GM23248 (cell line): ENCODE data around the gene IQCM. TPM values are rescaled to one million over a fixed set of nuclear protein-coding genes. Genes with fewer than 3 reads are reported as not detected.

Source experiments
- DNase-seq: peaks from one replicate; pipeline ENCODE4 v3.0.0-alpha.2; 2015
- H2AFZ ChIP-seq: fragments of 200-600 bp; sonication (generic); 2 replicates; pipeline ENCODE4 v1.6.1; 2016; ENCODE audit warnings: antibody characterized with exemption
- H3F3A ChIP-seq: fragments of 200-600 bp; sonication (generic); 2 replicates; pipeline ENCODE4 v1.6.1; 2016; ENCODE audit warnings: mild to moderate bottlenecking, antibody characterized with exemption, mixed run types; ENCODE audit not compliant: insufficient read depth
- H3K27ac ChIP-seq: fragments of 200-600 bp; sonication (generic); 2 replicates; pipeline ENCODE4 v1.5.1; 2016; ENCODE audit warnings: mild to moderate bottlenecking
- H3K27me3 ChIP-seq: fragments of 200-600 bp; sonication (generic); replicated peaks from 2 replicates; pipeline ENCODE4 v1.6.1; 2016; ENCODE audit warnings: mild to moderate bottlenecking; ENCODE audit not compliant: insufficient read depth
- H3K36me3 ChIP-seq: fragments of 200-600 bp; sonication (generic); 2 replicates; pipeline ENCODE4 v1.6.1; 2016; ENCODE audit warnings: low read depth, mild to moderate bottlenecking
- H3K4me1 ChIP-seq: fragments of 200-600 bp; sonication (generic); 2 replicates; pipeline ENCODE4 v1.6.1; 2016; ENCODE audit warnings: mild to moderate bottlenecking; ENCODE audit not compliant: insufficient read depth
- H3K4me2 ChIP-seq: fragments of 200-600 bp; sonication (generic); one replicate; pipeline ENCODE4 v1.6.1; 2016; ENCODE audit warnings: mild to moderate bottlenecking; ENCODE audit not compliant: unreplicated experiment
- H3K4me3 ChIP-seq: fragments of 200-600 bp; sonication (generic); 2 replicates; pipeline ENCODE4 v1.5.1; 2016; ENCODE audit warnings: mild to moderate bottlenecking
- H3K79me2 ChIP-seq: fragments of 200-600 bp; sonication (generic); 2 replicates; pipeline ENCODE4 v1.6.1; 2016; ENCODE audit warnings: mild to moderate bottlenecking; ENCODE audit not compliant: insufficient read depth
- H3K9ac ChIP-seq: fragments of 200-600 bp; sonication (generic); 2 replicates; pipeline ENCODE4 v1.6.1; 2016; ENCODE audit warnings: mild to moderate bottlenecking
- H3K9me2 ChIP-seq: fragments of 200-600 bp; sonication (generic); 2 replicates; pipeline ENCODE4 v1.6.1; 2016; ENCODE audit warnings: mixed run types, mild to moderate bottlenecking, moderate library complexity; ENCODE audit not compliant: insufficient read depth
- H3K9me3 ChIP-seq: fragments of 200-600 bp; sonication (generic); one replicate; pipeline ENCODE4 v1.6.1; 2017; ENCODE audit warnings: low read depth
- H4K20me1 ChIP-seq: fragments of 200-600 bp; sonication (generic); 2 replicates; pipeline ENCODE4 v1.6.0; 2016; ENCODE audit not compliant: insufficient read depth
- EZH2 ChIP-seq: fragments of 200-600 bp; sonication (generic); IDR thresholded peaks from 2 replicates; pipeline ENCODE4 v1.6.1; 2018; ENCODE audit warnings: antibody characterized with exemption, mild to moderate bottlenecking; ENCODE audit not compliant: insufficient read depth, poor library complexity, severe bottlenecking
- EZH2phosphoT487 ChIP-seq: fragments of 200-600 bp; sonication (generic); IDR thresholded peaks from 2 replicates; pipeline ENCODE4 v1.6.1; 2018; ENCODE audit warnings: antibody characterized with exemption, moderate library complexity, mild to moderate bottlenecking, low read depth; ENCODE audit not compliant: insufficient read depth
- WGBS, 2 experiments: methylation state at CpG; one replicate each; pipeline ENCODE4 v1.1.6; 2015 to 2017; ENCODE audit warnings: low lambda C conversion rate in 2 of 2, low coverage in 1 of 2; ENCODE audit errors: missing lambda C conversion rate in 2 of 2; 5-methylcytosine and 5-hydroxymethylcytosine counted together
- in situ Hi-C: fragments of 300-500 bp; cut with MboI; formaldehyde crosslinking; loops from 2 replicates; pipeline ENCODE4 v1.15.0; 2020
- polyA plus RNA-seq: library from polyadenylated mRNA; unstranded; fragments of >200 nt; fragmentation: Nextera tagmentation; extraction: Ambion mirVana; gene quantifications from 2 replicates; pipeline ENCODE4 v1.2.1, GENCODE V29; 2016
- total RNA-seq: library from RNA; depleted of rRNA; stranded (reverse); fragments of >200 nt; shearing (Covaris generic); gene quantifications from 2 replicates; pipeline ENCODE4 v1.2.3, GENCODE V29; 2014

The IQCM gene
- total and polyA plus RNA-seq, 2 experiments from 2014 or later = 0.11 TPM; not detected in 1

DNA sequence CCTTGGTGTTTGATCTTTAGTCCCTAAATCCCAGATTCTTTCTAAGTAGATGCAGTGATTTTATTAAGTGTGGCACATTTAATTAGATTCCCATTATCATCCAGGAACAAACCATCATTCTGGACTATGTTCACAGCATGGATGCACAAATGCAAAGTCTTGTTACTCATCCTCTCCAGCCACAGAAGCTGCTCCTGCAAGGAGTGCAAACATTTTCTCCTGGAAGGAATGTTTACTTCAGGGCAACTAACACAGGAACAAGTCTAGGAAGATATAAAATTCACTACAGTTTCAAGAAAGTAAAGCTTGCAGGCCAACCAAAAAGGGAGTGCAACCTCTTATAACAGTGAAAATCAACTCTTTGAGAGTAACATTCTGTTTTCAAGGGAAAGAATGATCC is 106.0 kb downstream of the IQCM start:
- H3K4me3 ChIP-seq = no peak overlapping the region
- H3K36me3 ChIP-seq = no peaks in the 10 kb centered on the region
- no peaks in the 10 kb centered on the region for H3K79me2 ChIP-seq
- H3K9me2 ChIP-seq = no peaks in the 10 kb centered on the region; the same call in 1 of the 2 replicates
- H2AFZ ChIP-seq = no peak overlapping the region; the same call in 1 of the 2 replicates
- H3K9ac ChIP-seq = no peak overlapping the region
- H3K4me2 ChIP-seq = no peak overlapping the region
- H3K9me3 ChIP-seq = no peaks in the 10 kb centered on the region
- H4K20me1 ChIP-seq = no peaks in the 10 kb centered on the region
- H3K4me1 ChIP-seq = peaks cover 34% of the 10 kb centered on the region
- peaks cover 18% of the 10 kb centered on the region for H3F3A ChIP-seq
- TF ChIP-seq EZH2phosphoT487 (no peak), EZH2 (no peak)
- DNase-seq = peak; percentile 33
- H3K27me3 ChIP-seq = no peaks in the 10 kb centered on the region
- no peak overlapping the region for H3K27ac ChIP-seq
- in situ Hi-C loops = no loop called here

- no peak overlapping the region for H3K4me3 ChIP-seq
- no peak overlapping the region for H2AFZ ChIP-seq
- 0 to 7% methylated on average over 1 of the region's 1 CpG for WGBS, 2 experiments
- H3K79me2 ChIP-seq = no peaks in the 10 kb centered on the region
- no peak for TF ChIP-seq EZH2phosphoT487
- TF ChIP-seq EZH2 = no peak
- no peak overlapping the region for H3K27ac ChIP-seq
- DNase-seq = peak; percentile 71
- peak overlapping the region; percentile 1 for H3K4me2 ChIP-seq
- H3K9me2 ChIP-seq = no peaks in the 10 kb centered on the region; the same call in 1 of the 2 replicates
- H3K27me3 ChIP-seq = no peaks in the 10 kb centered on the region
- H3K9me3 ChIP-seq = no peaks in the 10 kb centered on the region
- no peak overlapping the region for H3K9ac ChIP-seq
- H3K36me3 ChIP-seq = no peaks in the 10 kb centered on the region
- H4K20me1 ChIP-seq = no peaks in the 10 kb centered on the region
- H3F3A ChIP-seq = peaks cover 18% of the 10 kb centered on the region
- in situ Hi-C loops = no loop called here
- peaks cover 34% of the 10 kb centered on the region for H3K4me1 ChIP-seq
These were observed 107.0 kb downstream of the IQCM start for GRCh38 chr4:149708513-149709130.

DNA sequence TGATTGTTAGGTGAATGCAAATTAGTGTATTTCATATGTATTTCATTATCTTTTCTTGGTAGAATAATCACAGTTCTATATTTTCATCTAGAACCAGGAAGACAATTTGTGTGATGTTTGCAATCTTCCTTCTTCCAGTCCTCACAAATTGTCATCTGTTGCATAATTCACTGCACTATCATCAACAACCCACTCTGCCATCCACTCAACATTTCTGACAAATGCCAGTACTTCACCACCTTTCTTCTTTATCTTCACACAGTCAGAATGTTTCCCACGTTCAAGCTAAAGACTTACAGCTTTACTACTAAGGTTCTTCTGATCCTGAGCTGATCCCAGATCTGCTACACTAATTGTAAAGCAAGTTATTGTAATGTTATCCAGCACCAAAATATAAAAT is 107.8 kb downstream of the IQCM start:
- in situ Hi-C loops = no loop called here
- Histone ChIP-seq H3K4me3 (no peak overlapping the region), H3K9me2 (no peaks in the 10 kb centered on the region; the same call in 1 of the 2 replicates), H3K27ac (no peak overlapping the region), H3K9ac (no peak overlapping the region), H3K79me2 (no peaks in the 10 kb centered on the region), H2AFZ (peak overlapping the region; percentile 25; the same call in 1 of the 2 replicates), H3K4me2 (no peak overlapping the region), H3K36me3 (no peaks in the 10 kb centered on the region), H3F3A (peaks cover 18% of the 10 kb centered on the region), H3K27me3 (no peaks in the 10 kb centered on the region), H3K4me1 (peaks cover 34% of the 10 kb centered on the region), H4K20me1 (no peaks in the 10 kb centered on the region), H3K9me3 (no peaks in the 10 kb centered on the region)
- no peak for DNase-seq
- WGBS, 2 experiments = 21 to 25% methylated on average over 1 of the region's 1 CpG
- TF ChIP-seq EZH2 = no peak
- TF ChIP-seq EZH2phosphoT487 = no peak

DNA sequence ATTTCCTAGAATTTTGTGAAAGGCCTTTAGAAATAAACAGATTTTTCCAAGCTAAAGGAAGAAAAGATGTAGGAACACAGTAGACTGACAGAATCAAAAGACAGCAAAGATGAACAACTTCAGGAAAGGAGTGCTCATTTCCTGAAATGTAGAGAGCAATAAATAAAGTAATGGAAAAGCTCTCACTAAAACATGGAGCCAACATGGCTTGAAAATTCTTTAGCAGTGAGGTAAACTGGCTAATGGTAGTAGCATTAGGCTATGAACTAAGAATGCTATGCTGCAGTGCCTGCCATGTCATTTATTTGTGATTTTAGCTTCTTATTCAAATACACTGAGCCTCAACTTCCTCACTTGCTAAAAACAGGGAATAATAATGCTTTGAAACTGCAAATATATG is 108.7 kb downstream of the IQCM start:
- H3K9ac ChIP-seq = no peak overlapping the region
- H2AFZ ChIP-seq = peak overlapping the region; percentile 59; the same call in 1 of the 2 replicates
- H3K9me2 ChIP-seq = no peaks in the 10 kb centered on the region; the same call in 1 of the 2 replicates
- H4K20me1 ChIP-seq = no peaks in the 10 kb centered on the region
- no peaks in the 10 kb centered on the region for H3K27me3 ChIP-seq
- 0 out of 2 replicates have a peak overlapping the region, but pooled peaks have one; percentile 8 for H3K27ac ChIP-seq
- no peaks in the 10 kb centered on the region for H3K79me2 ChIP-seq
- DNase-seq = peak; percentile 62
- no peak overlapping the region for H3K4me2 ChIP-seq
- H3F3A ChIP-seq = peaks cover 18% of the 10 kb centered on the region
- peaks cover 34% of the 10 kb centered on the region for H3K4me1 ChIP-seq
- no peak overlapping the region for H3K4me3 ChIP-seq
- H3K9me3 ChIP-seq = no peaks in the 10 kb centered on the region
- no peaks in the 10 kb centered on the region for H3K36me3 ChIP-seq
- TF ChIP-seq EZH2 = no peak
- TF ChIP-seq EZH2phosphoT487 = no peak
- in situ Hi-C loops = no loop called here
